GM19468 (cell line): ENCODE measurements around the gene CNDP2.
"Not testable (repeated sequence)": the region's sequence is repeated elsewhere in the genome, so short reads cannot be mapped to it uniquely, and the experiment has no call there.

Experiments
- ATAC-seq: cut with Tn5 transposase; IDR thresholded peaks from one replicate; pipeline ENCODE4 v1.9.1; 2021; ENCODE audit warnings: mild to moderate bottlenecking, moderate library complexity, moderate number of reproducible peaks; ENCODE audit not compliant: unreplicated experiment; ENCODE audit errors: extremely low read depth

The CNDP2 gene

GRCh38 chr18:74498712-74499627, 2.8 kb downstream of the CNDP2 start:
- ATAC-seq = peak; percentile 27

- ATAC-seq = no peak
Observed at GRCh38 chr18:74499633-74500032, 3.5 kb downstream of the CNDP2 start.

- ATAC-seq = no peak
Observed at GRCh38 chr18:74500372-74500771, 4.2 kb downstream of the CNDP2 start.

GRCh38 chr18:74500774-74501173, 4.6 kb downstream of the CNDP2 start:
- not testable (repeated sequence) for ATAC-seq

GRCh38 chr18:74501386-74501785, 5.2 kb downstream of the CNDP2 start:
- ATAC-seq = no peak

GRCh38 chr18:74503137-74503536, 7.0 kb downstream of the CNDP2 start:
- ATAC-seq = no peak

- no peak for ATAC-seq
Observed at GRCh38 chr18:74505776-74506175, 9.6 kb downstream of the CNDP2 start.

GRCh38 chr18:74506448-74507084, 10.4 kb downstream of the CNDP2 start:
- no peak for ATAC-seq

- no peak for ATAC-seq
Observed at GRCh38 chr18:74507097-74507881, 11.1 kb downstream of the CNDP2 start.

- no peak for ATAC-seq
Observed at GRCh38 chr18:74507927-74508326, 11.8 kb downstream of the CNDP2 start.

- ATAC-seq = no peak
Observed at GRCh38 chr18:74508366-74508765, 12.2 kb downstream of the CNDP2 start.

GRCh38 chr18:74508821-74509225, 12.7 kb downstream of the CNDP2 start:
- no peak for ATAC-seq

- ATAC-seq = no peak
Observed at GRCh38 chr18:74509856-74510769, 13.9 kb downstream of the CNDP2 start.

- ATAC-seq = no peak
Observed at GRCh38 chr18:74510770-74511095, 14.6 kb downstream of the CNDP2 start.

GRCh38 chr18:74511823-74512222, 15.7 kb downstream of the CNDP2 start:
- ATAC-seq = no peak

GRCh38 chr18:74512321-74513053, 16.3 kb downstream of the CNDP2 start:
- ATAC-seq = no peak

GRCh38 chr18:74513149-74513882, 17.2 kb downstream of the CNDP2 start:
- no peak for ATAC-seq

- ATAC-seq = no peak
Observed at GRCh38 chr18:74513883-74514205, 17.7 kb downstream of the CNDP2 start.
